GM19193 (cell line): Measurements from ENCODE around the gene NCOA1.

Source experiments
- POLR2A ChIP-seq: IDR thresholded peaks from 4 replicates; pipeline ENCODE4 v1.6.1; 2011; ENCODE audit not compliant: insufficient read depth, insufficient read length; ENCODE audit errors: extremely low read depth

Gene NCOA1

DNA sequence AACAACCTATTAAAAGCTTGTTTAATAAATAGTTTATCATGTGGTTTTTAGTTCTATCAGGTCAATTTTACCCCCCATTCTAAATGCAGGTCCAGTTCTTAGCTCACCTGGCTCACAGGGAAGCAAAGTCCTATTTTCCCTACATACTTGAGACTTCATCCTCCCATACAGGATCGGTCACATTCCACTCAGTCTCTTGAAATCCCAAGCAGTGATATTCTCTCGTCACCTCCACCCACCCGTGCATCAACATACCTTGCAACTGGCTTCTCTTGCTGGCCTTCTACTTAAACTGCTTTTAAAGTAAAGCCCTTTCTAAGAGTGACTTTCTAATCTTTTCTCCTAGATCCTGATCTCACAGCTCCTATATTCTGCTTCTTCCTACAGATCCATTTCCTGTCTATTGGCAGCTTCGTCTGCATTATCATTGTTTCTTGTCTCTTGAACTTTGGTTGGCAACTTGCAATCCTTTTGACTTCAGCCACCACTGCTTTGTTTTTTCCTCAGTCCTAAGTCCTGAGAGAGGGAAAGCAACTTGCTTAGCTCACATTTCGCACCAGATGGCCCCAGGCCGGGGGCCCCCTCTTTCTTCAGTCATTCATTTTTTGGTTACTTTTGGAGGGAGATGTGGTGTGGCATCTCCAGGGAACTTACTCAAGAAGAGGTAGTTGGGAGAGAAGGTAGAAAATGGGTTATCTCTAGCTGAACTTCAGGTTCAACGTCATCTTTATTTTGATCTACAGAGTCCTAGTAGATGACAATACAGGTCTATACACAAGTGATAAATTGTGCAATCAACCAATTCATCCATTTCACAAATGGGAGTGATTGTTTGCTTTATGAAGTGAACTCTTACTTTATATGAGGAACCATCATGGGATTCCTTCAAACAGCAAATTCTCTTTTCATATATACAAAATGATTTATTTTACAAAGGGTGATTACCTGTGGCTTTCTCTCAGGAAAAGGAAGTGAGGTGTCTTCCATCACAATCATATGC lies 23.9 kb upstream of the NCOA1 start:
- no peak for TF ChIP-seq POLR2A

DNA sequence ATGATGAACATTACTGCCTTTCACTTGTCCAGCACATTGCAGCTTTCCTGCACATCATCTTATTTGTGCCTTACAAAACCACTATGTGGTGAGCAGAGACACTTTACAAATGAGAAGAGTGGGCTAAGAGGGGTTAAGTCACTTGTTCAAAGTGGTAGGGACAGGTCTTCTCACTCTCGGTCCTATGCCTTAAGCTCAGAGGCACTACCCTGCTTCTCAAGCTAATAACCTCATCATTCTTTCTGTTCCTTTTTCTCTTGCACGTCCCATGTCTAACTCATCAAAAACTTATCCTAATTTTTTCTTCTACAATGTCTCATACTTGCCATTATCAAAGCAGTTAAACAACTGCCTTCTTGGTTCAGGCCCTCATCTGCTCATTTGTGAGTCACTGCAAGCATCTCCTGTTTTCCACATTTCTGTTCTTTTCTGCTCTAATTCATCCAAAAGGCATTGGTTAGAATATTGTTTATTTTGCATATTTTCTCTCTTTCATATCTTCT lies 21.9 kb upstream of the NCOA1 start:
- no peak for TF ChIP-seq POLR2A

DNA sequence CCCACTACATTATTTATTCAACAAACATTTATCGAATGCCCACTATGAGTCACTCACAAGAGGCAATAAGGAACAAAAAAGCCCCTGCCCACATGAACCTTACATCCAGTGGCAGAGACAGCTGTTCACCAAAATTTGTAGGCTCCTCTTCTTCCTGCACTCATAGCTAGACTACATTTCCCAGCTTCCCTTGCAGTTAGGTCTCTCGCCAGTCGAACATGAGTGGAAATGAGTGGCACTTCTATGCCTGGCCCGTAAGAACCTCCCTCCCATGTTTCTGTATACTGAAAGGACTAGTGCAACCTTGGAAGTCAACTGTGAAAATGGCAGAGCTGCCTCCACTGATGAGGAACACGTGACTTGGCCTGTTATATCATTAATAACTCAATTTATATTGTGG lies 19.4 kb upstream of the NCOA1 start:
- TF ChIP-seq POLR2A: no peak

DNA sequence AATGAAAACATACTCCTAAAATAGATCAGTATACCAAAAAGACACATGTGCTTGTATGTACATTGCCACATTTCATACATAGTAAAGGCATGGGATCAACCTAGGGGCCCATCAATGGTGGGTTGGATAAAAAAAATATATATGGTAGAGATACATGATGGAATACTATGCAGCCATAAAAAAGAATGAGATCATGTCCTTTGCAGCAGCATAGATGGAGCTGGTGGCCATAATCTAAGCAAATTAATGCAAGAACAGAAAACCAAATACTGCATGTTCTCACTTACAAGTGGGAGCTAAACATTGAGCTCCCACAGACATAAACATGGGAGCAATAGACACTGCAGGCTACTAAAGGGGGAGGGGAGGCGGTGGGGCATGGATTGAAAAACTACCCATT lies 18.6 kb upstream of the NCOA1 start:
- no peak for TF ChIP-seq POLR2A

DNA sequence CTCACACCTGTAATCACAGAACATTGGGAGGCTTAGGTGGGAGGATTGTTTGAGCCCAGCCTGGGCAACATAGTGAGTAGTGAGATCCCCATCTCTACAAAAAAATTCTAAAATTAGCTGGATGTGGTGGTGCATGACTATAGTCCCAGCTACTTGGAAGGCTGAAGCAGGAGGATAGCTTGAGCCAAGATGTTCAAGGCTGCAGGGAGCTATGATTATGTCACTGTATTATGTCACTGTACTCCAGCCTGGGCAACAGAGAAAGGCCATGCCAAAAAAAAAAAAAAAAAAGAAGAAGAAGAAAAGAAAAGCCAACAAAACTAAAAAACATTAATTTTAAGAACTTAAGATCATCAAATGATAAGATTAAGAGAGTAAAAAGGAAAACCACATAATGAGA lies 17.4 kb upstream of the NCOA1 start:
- no peak for TF ChIP-seq POLR2A

DNA sequence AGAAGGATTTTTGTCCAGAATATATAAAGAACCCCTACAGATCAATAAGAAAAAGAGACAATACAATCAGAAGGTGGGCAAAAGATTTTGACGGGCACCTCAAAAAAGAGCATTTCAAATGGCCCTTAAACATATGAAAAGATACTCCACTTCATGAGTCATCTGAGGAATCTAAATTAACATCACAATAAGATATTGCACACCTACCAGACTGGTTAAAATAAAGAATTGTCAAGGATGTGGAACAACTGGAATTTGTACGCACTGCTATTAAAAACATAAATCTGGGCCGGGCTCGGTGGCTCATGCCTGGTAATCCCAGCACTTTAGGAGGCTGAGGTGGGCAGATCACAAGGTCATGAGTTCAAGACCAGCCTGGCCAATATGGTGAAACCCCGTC lies 17.0 kb upstream of the NCOA1 start:
- no peak for TF ChIP-seq POLR2A

DNA sequence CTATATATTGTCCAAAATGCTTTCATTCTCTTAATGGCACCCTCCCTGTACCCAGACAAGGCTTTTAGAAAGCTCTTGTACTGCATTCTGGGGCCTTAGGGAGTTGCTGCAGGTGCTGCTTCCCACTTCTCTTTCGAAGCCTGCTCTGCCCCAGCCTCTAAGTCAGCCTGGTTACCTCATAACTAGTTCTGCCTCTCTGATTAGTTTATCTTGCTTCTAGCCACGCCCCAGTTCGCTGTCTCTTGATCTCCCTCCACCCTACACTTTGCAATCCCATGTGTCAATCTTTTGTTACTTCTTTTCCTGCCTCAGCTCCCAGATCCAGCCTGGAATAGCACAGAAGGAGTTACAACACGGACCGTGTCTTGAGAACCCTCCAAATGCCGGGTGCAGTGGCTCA lies 13.8 kb upstream of the NCOA1 start:
- TF ChIP-seq POLR2A: no peak

DNA sequence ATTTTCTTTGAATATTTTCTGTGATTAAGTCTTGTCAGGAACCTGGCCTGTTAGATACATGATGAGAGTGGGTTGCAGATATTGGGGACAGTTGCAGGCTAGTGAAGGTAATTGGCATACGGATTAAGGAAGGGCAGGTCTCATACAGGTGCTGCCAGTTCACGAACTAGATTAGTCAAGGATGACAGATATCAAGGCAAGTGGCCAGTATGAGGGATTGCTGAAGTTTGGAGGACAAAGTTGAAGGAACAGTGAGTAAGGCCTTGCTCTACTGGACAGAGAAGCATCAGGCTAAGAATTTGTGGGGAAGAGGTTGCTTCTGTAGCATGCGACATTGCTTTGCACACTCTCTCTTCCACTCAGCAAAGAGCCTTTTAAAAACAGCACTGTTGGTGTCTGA lies 12.8 kb upstream of the NCOA1 start:
- no peak for TF ChIP-seq POLR2A

DNA sequence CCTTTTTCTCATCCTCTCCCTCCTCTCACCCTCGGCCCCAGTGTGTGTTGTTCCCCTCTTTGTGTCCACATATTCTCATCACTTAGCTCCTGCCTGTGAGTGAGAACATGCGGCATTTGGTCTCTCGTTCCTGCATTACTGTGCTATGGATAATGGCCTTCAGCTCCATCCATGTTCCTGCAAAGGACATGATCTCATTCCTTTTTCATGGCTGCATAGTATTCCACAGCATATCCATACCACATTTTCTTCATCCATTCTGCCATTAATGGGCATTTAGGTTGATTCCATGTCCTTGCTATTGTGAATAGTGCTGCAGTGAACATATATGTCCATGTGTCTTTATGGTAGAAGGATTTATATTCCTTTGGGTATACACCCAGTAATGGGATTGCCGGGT lies 10.8 kb upstream of the NCOA1 start:
- no peak for TF ChIP-seq POLR2A

DNA sequence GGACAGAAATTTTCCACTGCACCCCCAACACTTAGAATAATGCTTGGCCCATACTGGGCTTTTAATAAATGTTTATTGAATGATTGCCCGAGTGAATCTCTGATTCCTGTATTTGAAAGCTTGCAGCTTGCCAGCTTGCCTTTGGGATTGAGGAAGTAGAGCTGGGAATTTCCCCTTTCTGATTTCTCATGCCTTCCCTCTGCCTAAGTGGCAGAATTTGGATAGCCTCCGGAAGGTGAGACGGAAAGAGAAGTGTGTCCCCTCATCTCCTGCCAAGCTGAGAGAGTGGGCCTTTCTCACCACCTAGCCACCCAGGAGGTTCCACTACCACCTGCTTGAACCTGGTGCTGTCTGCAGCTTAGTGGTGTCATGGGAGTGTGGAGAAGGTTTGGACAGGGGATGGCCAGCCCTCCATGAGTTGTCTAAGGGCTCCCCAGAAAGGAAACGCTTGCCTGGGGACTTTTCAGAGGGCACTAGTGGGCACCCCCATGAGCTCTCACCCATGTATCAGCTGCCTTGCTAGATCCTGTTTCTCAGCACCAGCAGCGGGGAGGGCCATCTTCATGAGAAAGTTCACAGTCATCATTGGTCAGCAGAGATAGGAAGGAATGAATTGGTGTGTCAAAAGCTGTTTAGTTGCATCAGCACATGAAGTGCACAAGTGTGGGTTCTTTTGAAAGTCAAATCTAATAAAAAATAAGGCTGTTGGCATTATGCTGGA lies 8.6 kb upstream of the NCOA1 start:
- no peak for TF ChIP-seq POLR2A

DNA sequence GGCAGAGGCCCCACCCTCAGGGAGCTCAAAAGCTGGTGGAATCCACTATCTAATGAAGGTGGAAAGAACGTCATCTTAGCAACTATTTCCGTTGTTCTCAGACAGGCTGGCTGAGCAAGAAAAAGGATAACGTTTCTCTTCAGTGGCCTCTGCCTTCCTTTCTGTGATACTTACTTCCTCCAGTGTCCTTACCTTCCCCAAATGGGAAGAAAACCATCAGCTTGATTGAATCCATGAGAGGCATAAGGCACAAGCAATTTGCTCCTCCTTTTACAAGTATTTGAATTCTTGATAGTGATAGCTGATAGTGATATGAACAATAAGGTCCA lies 8.1 kb upstream of the NCOA1 start:
- TF ChIP-seq POLR2A: no peak

DNA sequence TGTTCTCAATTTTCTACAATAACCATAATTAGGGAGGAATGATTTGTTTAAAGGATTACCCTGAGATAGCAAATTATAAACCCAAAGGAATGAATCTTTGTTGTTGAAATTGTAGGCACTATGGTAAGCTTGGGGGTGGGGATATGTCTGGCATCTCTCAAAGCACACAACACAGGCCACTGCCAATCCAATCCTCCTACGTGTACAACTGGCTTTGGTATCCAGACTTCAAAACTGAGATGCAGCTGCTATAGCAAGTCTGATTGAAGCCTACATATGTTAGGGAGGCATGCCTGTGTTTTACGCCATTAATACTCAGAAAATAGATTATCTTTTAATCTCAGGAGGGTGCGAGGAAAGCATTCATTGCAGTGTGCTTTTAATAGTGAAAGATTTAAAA lies 5.9 kb upstream of the NCOA1 start:
- no peak for TF ChIP-seq POLR2A

DNA sequence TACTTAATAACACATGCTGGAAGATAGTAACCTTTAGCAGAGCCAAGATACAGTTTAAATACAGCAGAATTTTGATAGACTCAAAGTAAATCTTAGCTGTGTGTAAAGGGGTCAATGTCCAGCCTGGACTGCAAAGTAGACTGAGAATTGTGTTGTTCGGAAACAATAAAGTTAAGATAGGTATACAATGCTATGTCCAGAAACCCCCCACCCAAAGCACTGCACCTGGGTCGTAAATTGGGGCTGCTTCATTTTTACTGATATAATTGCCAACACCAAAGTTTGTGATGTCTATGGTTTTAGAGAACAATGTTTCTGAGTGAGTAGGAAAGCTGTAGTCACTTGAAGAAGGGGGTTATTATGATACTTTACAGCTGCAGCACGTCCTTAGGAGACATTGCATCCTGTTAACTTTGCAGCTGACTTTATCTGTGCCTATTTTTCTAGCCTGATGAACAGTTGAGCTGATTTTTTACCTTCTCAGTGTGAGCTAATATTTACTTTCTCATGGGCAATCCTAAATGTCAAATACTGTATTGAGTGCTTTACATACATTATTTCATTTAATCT lies 4.3 kb upstream of the NCOA1 start:
- TF ChIP-seq POLR2A: no peak

DNA sequence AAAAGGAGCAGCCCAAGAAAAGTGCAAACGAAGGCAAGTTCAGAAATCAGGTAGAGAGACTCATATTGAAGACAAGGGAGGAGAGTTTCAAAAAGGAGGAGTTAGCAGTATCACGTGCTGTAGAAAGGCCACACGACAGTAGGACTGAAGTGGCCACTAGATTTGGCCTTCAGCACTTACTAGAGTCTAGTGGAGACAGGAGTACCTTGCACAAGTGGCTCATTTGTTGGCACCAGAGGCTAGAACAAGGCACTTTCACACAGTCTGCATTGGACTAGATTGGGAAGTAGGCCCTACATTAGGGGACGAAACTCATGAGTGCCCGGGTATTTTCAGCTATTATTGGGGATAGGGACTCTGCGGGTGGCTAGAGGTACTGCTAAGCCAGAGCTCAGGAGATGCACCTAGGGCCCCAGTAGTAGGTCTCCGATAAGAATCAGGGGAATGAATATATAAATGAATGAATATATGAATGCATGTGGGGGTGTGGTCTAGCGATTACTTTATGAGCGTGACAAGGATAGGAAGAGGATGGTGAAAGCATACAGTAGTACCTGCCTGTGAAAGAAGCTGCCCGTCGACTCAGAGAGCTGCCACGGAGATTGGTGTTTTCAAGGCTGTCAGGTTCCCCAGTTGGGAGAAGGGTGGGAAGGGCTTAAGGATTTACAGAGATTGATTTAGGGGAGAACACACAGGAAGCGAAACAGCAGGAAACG lies 1.4 kb upstream of the NCOA1 start:
- TF ChIP-seq POLR2A: no peak

DNA sequence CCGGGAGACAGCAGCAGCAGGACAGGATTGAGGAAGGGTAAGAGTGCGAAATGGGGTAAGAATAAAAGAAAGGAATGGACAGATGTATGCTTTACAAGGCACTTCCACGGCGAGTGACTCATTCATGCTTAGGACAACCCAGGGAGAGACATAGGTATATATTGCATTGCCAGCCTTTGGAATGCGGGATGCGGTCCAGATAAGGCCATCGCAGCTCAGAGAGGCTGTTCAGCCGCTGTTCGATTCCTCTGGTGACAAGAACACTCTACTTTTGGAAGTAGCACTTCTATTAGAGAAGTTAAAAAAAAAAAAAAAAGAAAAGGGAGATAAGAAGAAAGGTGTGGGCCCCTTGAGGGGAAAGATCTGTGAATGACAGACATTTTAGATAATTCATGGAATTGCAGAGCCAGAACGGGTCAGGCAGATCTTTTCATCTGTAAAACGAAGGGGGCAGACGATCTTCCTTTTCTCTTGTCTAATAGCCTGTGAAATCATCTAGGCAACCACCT lies 819 bp upstream of the NCOA1 start:
- no peak for TF ChIP-seq POLR2A
